ENCODE data around the gene GATAD2A. TPM values are rescaled to one million over a fixed set of nuclear protein-coding genes. Genes with fewer than 3 reads are reported as not detected.
A peak's percentile ranks its signal among the peaks of the same experiment; 100 is the strongest.

GATAD2A gene
- total and polyA plus RNA-seq, 9 of the 15 experiments (the other 6 are each of a cell fraction or from before 2014, with no cell fraction given) = 2.4 to 226 (median 44.2) TPM

DNA sequence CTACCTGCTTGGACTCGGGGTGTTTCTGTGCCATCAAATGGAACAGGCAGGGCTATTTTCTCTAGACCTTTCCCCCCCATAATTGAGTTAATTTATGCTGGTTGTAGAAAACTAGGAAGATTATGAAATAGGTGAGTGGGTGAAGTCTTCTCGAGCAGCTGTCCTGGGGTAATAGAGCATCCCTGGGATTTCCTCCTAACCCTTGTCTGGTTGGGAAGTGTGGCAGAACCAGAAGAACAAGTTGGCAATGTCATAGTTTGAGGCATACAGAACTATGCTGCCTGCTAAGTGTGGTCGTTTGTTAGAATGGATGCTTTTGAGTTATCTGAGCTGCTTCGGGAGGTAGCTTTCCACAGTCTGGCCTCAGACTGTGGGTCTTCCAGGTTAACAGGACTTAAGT is 3.7 kb downstream of the GATAD2A start:
- Histone ChIP-seq H3K27me3 (ENCODE audit: control insufficient read depth in 2 of 2, insufficient read depth in 2 of 2, low read length in 2 of 2) (no peaks in the 10 kb centered on the region), H4K20me1 (replicated peaks; ENCODE audit: control insufficient read depth, insufficient read depth, low read length) (peaks cover 52% of the 10 kb centered on the region), H3K9me3 (replicated peaks; ENCODE audit: control insufficient read depth, insufficient read depth, low read depth, low read length) (no peaks in the 10 kb centered on the region), H3K27ac (ENCODE audit: extremely low read depth, low read depth, low read length) (peak overlapping the region; percentile 41; the same call in 2 of the 3 replicates), H3K9me1 (ENCODE audit: control insufficient read depth, insufficient read depth, low read length) (peaks cover 6% of the 10 kb centered on the region), H3K79me2 (ENCODE audit: control insufficient read depth, insufficient read depth, low read length) (peaks cover 94% of the 10 kb centered on the region), H3K4me2 (ENCODE audit: insufficient read depth, low read length) (peak overlapping the region; percentile 52), H3K4me3 (no peak overlapping the region), H3K36me3 (ENCODE audit: control insufficient read depth, insufficient read depth, low read length) (peaks cover 52% of the 10 kb centered on the region; the same call in 2 of the 3 replicates), H3K9ac (ENCODE audit: insufficient read depth in 1 of 2, low read depth in 2 of 2, low read length in 2 of 2) (peak overlapping the region; percentile 33 to 37; a peak in 2 of 4 replicates), H3K4me1 (replicated peaks in 1 of 2; ENCODE audit: control insufficient read depth in 2 of 2, insufficient read depth in 2 of 2, low read length in 2 of 2) (peaks cover 40 to 44% of the 10 kb centered on the region in 2 experiments), H2AFZ (ENCODE audit: low read depth, low read length) (no peak overlapping the region)
- intact Hi-C loops (cut with micrococcal nuclease) = loop anchor here (5.0 kb wide), 1 partner anchor 33 kb away; no protein-coding TSS in a partner anchor
- WGBS (ENCODE audit: insufficient coverage, low coverage, missing lambda C conversion rate) = 26% methylated on average over 4 of the region's 4 CpGs
- in situ Hi-C loops (cut with MboI) = no loop called here
- ATAC-seq = no peak
- TF ChIP-seq, protein P1, sequence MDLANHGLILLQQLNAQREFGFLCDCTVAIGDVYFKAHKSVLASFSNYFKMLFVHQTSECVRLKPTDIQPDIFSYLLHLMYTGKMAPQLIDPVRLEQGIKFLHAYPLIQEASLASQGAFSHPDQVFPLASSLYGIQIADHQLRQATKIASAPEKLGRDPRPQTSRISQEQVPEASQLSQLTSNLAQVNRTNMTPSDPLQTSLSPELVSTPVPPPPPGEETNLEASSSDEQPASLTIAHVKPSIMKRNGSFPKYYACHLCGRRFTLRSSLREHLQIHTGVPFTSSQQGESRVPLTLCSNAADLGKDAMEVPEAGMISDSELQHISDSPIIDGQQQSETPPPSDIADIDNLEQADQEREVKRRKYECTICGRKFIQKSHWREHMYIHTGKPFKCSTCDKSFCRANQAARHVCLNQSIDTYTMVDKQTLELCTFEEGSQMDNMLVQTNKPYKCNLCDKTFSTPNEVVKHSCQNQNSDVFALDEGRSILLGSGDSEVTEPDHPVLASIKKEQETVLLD (IDR thresholded peaks at IDR 0.05) = no peak
- TF ChIP-seq BRD9 (IDR thresholded peaks at IDR 0.05; ENCODE audit: low read depth, partially characterized antibody) = no peak
- no peak for TF ChIP-seq GATA2 (CRISPR knock-in tag; IDR thresholded peaks at IDR 0.05)
- TF ChIP-seq ZKSCAN1 (IDR thresholded peaks at IDR 0.05; ENCODE audit: low read depth, low read length) = no peak
- TF ChIP-seq NEUROD1 (IDR thresholded peaks at IDR 0.05; ENCODE audit: borderline replicate concordance, low read depth, low read length, partially characterized antibody) = no peak
- TF ChIP-seq BRF1 (IDR thresholded peaks at IDR 0.05; ENCODE audit: borderline replicate concordance, extremely low read depth, insufficient read length) = no peak
- TF ChIP-seq JUND (IDR thresholded peaks at IDR 0.05; ENCODE audit: borderline replicate concordance, low read depth, low read length) = no peak
- TF ChIP-seq JUND (tag; IDR thresholded peaks at IDR 0.05; ENCODE audit: borderline replicate concordance, low read depth, low read length) = no peak
- TF ChIP-seq, protein P2, sequence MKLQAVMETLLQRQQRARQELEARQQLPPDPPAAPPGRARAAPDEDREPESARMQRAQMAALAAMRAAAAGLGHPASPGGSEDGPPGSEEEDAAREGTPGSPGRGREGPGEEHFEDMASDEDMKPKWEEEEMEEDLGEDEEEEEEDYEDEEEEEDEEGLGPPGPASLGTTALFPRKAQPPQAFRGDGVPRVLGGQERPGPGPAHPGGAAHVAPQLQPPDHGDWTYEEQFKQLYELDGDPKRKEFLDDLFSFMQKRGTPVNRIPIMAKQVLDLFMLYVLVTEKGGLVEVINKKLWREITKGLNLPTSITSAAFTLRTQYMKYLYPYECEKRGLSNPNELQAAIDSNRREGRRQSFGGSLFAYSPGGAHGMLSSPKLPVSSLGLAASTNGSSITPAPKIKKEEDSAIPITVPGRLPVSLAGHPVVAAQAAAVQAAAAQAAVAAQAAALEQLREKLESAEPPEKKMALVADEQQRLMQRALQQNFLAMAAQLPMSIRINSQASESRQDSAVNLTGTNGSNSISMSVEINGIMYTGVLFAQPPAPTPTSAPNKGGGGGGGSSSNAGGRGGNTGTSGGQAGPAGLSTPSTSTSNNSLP (IDR thresholded peaks at IDR 0.05; ENCODE audit: borderline replicate concordance, low read depth, low read length) = no peak
- TF ChIP-seq LEF1 (IDR thresholded peaks at IDR 0.05) = no peak
- no peak for TF ChIP-seq ZNF347 (CRISPR knock-in tag; IDR thresholded peaks at IDR 0.05; ENCODE audit: low read depth)
- no peak for FAIRE-seq
- no TSS peak for BruUV-seq (replicated peaks)
- ChIA-PET POLR2A (interaction anchor here (1.0 to 1.4 kb wide), 3 partner anchors 11 to 17 kb away, joined by 3 to 8 read pairs (median 5); no protein-coding TSS in a partner anchor), CTCF (ENCODE audit: low intra/inter-chr PET ratio) (no interaction called here)
- DNase-seq (ENCODE audit: extremely low read depth in 1 of 4, low spot score in 3 of 4) = no peak
